ENCODE data around the gene SUPT5H.

DNA sequence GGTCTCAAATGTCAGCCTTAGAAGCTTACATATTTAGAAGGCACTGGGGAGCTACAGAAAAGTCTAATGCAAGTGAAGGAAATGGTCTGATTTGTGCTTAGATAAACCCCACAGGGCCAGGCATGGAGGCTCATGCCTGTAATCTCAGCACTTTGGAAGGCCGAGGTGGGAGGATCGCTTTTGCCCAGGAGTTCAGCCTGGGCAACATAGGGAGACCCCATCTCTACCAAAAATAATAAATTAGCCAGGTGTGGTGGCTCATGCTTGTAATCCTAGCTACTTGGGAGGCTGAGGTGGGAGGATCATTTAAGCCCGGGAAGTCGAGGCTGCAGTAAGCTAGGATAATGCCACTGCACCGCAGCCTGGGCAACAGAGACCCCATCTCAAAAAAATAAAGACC lies 50.7 kb downstream of the SUPT5H start:
- TF ChIP-seq, protein P1, sequence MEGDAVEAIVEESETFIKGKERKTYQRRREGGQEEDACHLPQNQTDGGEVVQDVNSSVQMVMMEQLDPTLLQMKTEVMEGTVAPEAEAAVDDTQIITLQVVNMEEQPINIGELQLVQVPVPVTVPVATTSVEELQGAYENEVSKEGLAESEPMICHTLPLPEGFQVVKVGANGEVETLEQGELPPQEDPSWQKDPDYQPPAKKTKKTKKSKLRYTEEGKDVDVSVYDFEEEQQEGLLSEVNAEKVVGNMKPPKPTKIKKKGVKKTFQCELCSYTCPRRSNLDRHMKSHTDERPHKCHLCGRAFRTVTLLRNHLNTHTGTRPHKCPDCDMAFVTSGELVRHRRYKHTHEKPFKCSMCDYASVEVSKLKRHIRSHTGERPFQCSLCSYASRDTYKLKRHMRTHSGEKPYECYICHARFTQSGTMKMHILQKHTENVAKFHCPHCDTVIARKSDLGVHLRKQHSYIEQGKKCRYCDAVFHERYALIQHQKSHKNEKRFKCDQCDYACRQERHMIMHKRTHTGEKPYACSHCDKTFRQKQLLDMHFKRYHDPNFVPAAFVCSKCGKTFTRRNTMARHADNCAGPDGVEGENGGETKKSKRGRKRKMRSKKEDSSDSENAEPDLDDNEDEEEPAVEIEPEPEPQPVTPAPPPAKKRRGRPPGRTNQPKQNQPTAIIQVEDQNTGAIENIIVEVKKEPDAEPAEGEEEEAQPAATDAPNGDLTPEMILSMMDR (IDR thresholded peaks at IDR 0.05) = no peak
- TF ChIP-seq POLR2A (IDR thresholded peaks at IDR 0.05) = no peak

All from esophagus squamous epithelium (tissue), 4 donors.